Body of pancreas (tissue), 4 donors: Measurements from ENCODE around the gene OR2T12. TPM values are rescaled to one million over a fixed set of nuclear protein-coding genes. Genes with fewer than 3 reads are reported as not detected.
"Not testable (repeated sequence)": the region's sequence is repeated elsewhere in the genome, so short reads cannot be mapped to it uniquely, and the experiment has no call there.

ENCODE experiments used
- ATAC-seq: fragments of 150-250 bp; one replicate; pipeline ENCODE4 v1.9.1; 2016
- DNase-seq, 4 donors: peaks; one replicate each; pipeline ENCODE4 v3.0.0-alpha.2; 2019
- H3K27ac ChIP-seq, 4 donors: fragments of 200-600 bp; sonication (generic); 1 replicate in 3 of 4; 2 replicates in 1 of 4; pipeline versions ENCODE4 v1.5.1 to v1.6.1; 2016 to 2019; ENCODE audit warnings: mild to moderate bottlenecking in 1 of 4, mixed read lengths in 1 of 4, moderate library complexity in 1 of 4
- H3K27me3 ChIP-seq, 2 donors: fragments of 200-600 bp; sonication (generic); one replicate each; pipeline ENCODE4 v1.6.0; 2016; ENCODE audit warnings: mild to moderate bottlenecking in 1 of 2
- H3K36me3 ChIP-seq, 2 donors: fragments of 200-600 bp; sonication (generic); replicated peaks in 1 of 2; 2 replicates each; pipeline ENCODE4 v1.5.1; 2016; ENCODE audit warnings: low read depth in 2 of 2; ENCODE audit not compliant: insufficient read depth in 1 of 2
- H3K4me1 ChIP-seq: fragments of 200-600 bp; sonication (generic); one replicate; pipeline ENCODE4 v1.6.0; 2016
- H3K4me3 ChIP-seq, 2 donors: fragments of 200-600 bp; sonication (generic); 1 replicate in 1 of 2; 2 replicates in 1 of 2; pipeline ENCODE4 v1.5.1; 2016 to 2019
- H3K9me3 ChIP-seq, 3 donors: fragments of 200-600 bp; sonication (generic); 1 replicate in 2 of 3; 2 replicates in 1 of 3; pipeline ENCODE4 v1.5.1; 2016
- POLR2A ChIP-seq, 3 donors: fragments of 450-650 bp; IDR thresholded peaks; one replicate each; pipeline ENCODE4 v1.6.1; 2016; ENCODE audit warnings: antibody characterized with exemption in 3 of 3, mild to moderate bottlenecking in 2 of 3
- WGBS, 2 donors: methylation state at CpG; one replicate each; pipeline ENCODE4 v1.1.5; 2017; 5-methylcytosine and 5-hydroxymethylcytosine counted together
- intact Hi-C: fragments of 100-400 bp; cut with DNase I; formaldehyde crosslinking; loops from one replicate; pipeline ENCODE4 v1.15.1; 2023
- total RNA-seq, 2 donors: library from RNA; depleted of rRNA; stranded (reverse); fragments of >200 nt; gene quantifications; one replicate each; pipeline ENCODE4 v1.1.0, GENCODE V29; 2016
- TF ChIP-seq, protein P1 (sequence below), 7 experiments: fragments of 450-650 bp in 4 of 7; fragments of 200-600 bp in 3 of 7; sonication (generic) in 3 of 7; IDR thresholded peaks; one replicate each; pipeline ENCODE4 v1.5.1; 2016 to 2019; ENCODE audit warnings: antibody characterized with exemption in 7 of 7

The OR2T12 gene
- total RNA-seq, 2 donors from 2014 or later = not detected

DNA sequence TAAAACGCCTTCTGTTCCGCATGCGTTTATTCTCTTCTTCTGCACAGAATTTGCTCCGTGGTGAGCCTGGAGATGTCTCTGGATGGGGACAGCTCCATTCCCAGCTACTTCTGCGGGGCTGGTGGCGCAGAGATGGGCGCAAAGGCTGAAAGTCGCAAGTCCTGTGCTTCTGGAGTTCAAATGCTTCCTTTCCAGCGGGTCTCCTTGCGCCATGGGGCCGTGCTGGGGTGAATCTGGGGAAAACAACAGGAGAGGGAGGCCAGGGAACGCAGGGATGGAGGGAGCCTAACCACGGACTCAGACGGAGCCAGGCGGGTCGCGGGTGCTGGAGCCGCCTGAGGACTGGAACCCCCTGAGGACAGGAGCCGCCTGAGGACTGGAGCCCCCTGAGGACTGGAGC lies 2.9 kb upstream of the OR2T12 start:
- TF ChIP-seq, protein P1, sequence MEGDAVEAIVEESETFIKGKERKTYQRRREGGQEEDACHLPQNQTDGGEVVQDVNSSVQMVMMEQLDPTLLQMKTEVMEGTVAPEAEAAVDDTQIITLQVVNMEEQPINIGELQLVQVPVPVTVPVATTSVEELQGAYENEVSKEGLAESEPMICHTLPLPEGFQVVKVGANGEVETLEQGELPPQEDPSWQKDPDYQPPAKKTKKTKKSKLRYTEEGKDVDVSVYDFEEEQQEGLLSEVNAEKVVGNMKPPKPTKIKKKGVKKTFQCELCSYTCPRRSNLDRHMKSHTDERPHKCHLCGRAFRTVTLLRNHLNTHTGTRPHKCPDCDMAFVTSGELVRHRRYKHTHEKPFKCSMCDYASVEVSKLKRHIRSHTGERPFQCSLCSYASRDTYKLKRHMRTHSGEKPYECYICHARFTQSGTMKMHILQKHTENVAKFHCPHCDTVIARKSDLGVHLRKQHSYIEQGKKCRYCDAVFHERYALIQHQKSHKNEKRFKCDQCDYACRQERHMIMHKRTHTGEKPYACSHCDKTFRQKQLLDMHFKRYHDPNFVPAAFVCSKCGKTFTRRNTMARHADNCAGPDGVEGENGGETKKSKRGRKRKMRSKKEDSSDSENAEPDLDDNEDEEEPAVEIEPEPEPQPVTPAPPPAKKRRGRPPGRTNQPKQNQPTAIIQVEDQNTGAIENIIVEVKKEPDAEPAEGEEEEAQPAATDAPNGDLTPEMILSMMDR (IDR thresholded peaks at IDR 0.05) = no peak
- no peak for TF ChIP-seq POLR2A (IDR thresholded peaks at IDR 0.05)
- ATAC-seq (no peak), DNase-seq (no peak)
- Histone ChIP-seq H3K9me3 (no peaks in the 10 kb centered on the region), H3K4me3 (no peak overlapping the region), H3K4me1 (no peaks in the 10 kb centered on the region), H3K36me3 (no peaks in the 10 kb centered on the region), H3K27me3 (no peaks in the 10 kb centered on the region), H3K27ac (no peak overlapping the region)
- intact Hi-C loops = no loop called here
- WGBS, 2 donors = 71 to 81% methylated on average over 14 to 19 of the region's 19 CpGs

DNA sequence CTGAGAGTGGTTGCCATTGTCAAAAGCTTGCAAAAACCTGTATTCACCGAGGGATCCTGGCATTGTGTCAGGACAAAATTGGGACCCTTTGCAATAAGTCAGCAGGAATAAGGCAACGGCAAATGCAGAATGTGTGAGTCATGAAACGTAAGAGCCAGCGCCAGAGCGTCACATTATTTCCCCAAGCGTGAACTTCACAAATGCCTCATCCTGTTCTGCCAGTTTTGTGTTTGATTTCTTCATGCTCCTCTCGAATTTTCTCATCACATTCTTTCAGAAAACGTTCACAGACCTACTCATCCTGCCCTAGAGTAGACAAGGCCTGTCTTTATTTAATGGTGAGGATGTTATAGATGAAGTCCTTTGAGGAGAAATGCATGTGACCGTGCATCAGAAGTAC lies 2.4 kb upstream of the OR2T12 start:
- H3K9me3 ChIP-seq, H3K4me3 ChIP-seq, H3K4me1 ChIP-seq, H3K27me3 ChIP-seq, DNase-seq, H3K36me3 ChIP-seq, H3K27ac ChIP-seq, intact Hi-C loops, ATAC-seq: not testable (repeated sequence)
- WGBS, 2 donors = 58 to 65% methylated on average over 9 of the region's 9 CpGs

DNA sequence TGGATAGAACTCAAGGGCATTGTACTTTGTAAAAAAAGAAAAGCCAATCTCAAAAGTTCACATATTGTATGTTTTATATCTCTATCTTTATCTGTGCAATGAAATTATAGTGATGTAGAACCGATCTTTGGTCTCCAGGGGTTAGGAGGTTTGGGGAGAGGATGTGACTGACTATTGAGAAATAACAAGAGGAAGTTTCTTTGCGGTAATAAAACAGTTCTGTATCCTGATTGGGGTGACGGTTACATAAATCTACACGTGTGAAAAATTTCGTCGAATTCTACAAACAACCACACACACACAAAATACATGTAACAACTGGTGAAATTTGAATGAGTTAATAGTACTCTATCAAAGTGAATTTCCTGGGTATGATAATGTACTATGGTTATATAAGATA lies 14.8 kb downstream of the OR2T12 start:
- DNase-seq (no peak), ATAC-seq (no peak)
- H3K4me3 ChIP-seq = no peak overlapping the region
- no peaks in the 10 kb centered on the region for H3K9me3 ChIP-seq
- no peaks in the 10 kb centered on the region for H3K27me3 ChIP-seq
- intact Hi-C loops = no loop called here
- WGBS, 2 donors = 39 to 47% methylated on average over 6 of the region's 6 CpGs
- no peaks in the 10 kb centered on the region for H3K36me3 ChIP-seq
- H3K27ac ChIP-seq = no peak overlapping the region
- H3K4me1 ChIP-seq = no peaks in the 10 kb centered on the region
- TF ChIP-seq POLR2A (IDR thresholded peaks at IDR 0.05) = no peak
- TF ChIP-seq, protein P1 (IDR thresholded peaks at IDR 0.05) = no peak

DNA sequence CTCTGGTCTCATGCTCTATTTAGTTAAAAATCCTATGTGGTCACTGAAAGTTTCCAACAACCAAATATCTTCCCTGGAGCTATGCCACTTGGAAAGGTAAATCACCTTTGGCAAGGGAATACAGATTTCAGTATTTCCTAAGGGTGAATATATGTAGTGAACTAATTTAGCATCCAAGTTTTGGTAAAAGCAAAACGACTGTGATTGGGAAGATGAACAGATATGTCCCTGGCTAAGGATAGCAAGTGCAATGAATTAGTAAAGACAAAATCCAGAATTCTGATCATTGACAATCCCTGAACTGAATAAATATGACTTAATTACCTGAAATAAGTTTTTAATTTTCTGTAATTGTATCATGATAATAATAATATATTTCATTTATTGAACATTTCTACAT lies 25.3 kb downstream of the OR2T12 start, which contains the start of gene OR2T33:
TSS of gene OR2T33 (minus strand) at position 101 of the 400 bp plus-strand sequence. CDS start 4,162 bp downstream, outside the sequence.
- 23 to 29% methylated on average over 1 of the region's 1 CpG for WGBS, 2 donors
- no peak for ATAC-seq
- no peaks in the 10 kb centered on the region for H3K9me3 ChIP-seq

DNA sequence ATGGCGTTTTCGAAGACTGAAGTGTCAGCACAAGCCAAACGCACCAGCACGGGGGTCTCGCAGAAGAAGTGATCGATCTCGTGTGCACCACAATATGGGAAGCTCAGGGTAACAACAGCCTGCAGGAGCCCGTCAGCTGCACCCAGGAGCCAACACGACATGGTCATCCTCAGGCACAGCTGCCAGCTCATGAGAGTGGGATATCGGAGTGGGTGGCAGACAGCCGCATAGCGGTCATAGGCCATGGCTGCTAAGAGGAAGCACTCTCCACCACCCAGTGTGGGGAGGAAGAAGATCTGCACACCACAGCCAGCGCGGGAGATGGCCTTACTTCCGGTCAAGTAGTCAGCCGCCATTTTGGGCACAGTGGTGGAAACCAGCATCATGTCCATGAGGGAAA lies 30.0 kb downstream of the OR2T12 start:
- not testable (repeated sequence) for DNase-seq, H3K27ac ChIP-seq

More for the DNA sequence above, 25.3 kb downstream of the OR2T12 start, which contains the start of gene OR2T33:
- intact Hi-C loops = no loop called here
- Histone ChIP-seq H3K4me3 (no peak within 1 kb of the TSS), H3K4me1 (no peaks in the 10 kb centered on the region), H3K36me3 (no peaks in the 10 kb centered on the region), H3K27me3 (no peaks in the 10 kb centered on the region), H3K27ac (no peak within 1 kb of the TSS)
- no peak for TF ChIP-seq POLR2A (IDR thresholded peaks at IDR 0.05)
- TF ChIP-seq, protein P1 (IDR thresholded peaks at IDR 0.05) = no peak
- no peak for DNase-seq

DNA sequence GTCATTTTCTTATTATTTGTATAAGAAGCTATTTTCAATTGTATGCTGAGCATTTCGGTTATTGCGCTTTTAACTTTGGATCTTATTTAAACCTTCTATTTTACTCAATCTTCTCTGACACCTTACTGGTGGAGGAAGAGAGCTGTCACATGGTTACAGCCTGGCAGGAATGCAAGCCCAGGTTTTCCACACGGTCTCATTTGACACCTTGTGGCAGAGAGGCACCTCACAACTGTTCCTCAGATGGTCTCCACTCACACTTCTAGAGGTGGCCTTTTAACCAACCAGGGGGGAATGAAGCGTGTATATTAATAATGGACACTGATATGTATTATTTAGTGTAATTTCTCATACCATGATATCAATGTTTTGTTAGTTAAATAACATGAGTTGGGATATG lies 35.0 kb downstream of the OR2T12 start:
- Histone ChIP-seq H3K27ac (no peak overlapping the region), H3K4me1 (no peaks in the 10 kb centered on the region), H3K4me3 (no peak overlapping the region), H3K36me3 (no peaks in the 10 kb centered on the region), H3K27me3 (no peaks in the 10 kb centered on the region), H3K9me3 (no peaks in the 10 kb centered on the region)
- WGBS, 2 donors = 58 to 61% methylated on average over 4 of the region's 4 CpGs
- no peak for DNase-seq
- TF ChIP-seq POLR2A (IDR thresholded peaks at IDR 0.05) = no peak
- TF ChIP-seq, protein P1 (IDR thresholded peaks at IDR 0.05) = no peak
- intact Hi-C loops = no loop called here
- ATAC-seq = no peak

More for the DNA sequence above, 30.0 kb downstream of the OR2T12 start:
- H3K9me3 ChIP-seq, H3K27me3 ChIP-seq, H3K36me3 ChIP-seq, intact Hi-C loops, H3K4me1 ChIP-seq, H3K4me3 ChIP-seq, ATAC-seq: not testable (repeated sequence)
- WGBS, 2 donors = 75% methylated on average over 8 of the region's 16 CpGs; no CpG with 5 or more reads in 1 of the 2 donors

DNA sequence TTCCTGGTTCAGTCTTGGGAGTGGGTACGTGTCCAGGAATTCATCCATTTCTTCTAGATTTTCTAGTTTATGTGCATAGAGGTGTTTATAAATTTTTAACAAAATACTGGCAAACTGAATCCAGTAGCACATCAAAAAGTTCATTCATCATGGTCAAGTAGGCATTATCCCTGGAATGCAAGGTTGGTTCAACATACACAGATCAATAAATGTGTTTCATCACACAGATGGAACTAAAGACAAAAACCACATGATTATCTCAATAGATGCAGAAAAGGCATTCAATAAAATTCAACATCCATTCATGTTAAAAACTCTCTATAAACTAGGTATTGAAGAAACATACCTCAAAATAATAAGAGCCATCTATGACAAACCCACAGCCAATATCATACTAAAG lies 43.9 kb downstream of the OR2T12 start:
- intact Hi-C loops, H3K4me3 ChIP-seq, H3K27ac ChIP-seq, H3K4me1 ChIP-seq, H3K27me3 ChIP-seq, ATAC-seq, H3K9me3 ChIP-seq, H3K36me3 ChIP-seq, DNase-seq: not testable (repeated sequence)
- WGBS, 2 donors = 50 to 63% methylated on average over 1 of the region's 1 CpG
